ENCODE measurements around the gene GCNT1.
"Not testable (repeated sequence)": the region's sequence is repeated elsewhere in the genome, so short reads cannot be mapped to it uniquely, and the experiment has no call there.

Gene GCNT1

GRCh38 chr9:76474419-76474818 is 15.4 kb downstream of the GCNT1 start:
- H3F3A ChIP-seq (ENCODE audit: control insufficient read depth, insufficient read depth) = peaks cover 24% of the 10 kb centered on the region
- H3K4me3 ChIP-seq (ENCODE audit: low read length) = no peak overlapping the region
- TF ChIP-seq EZH2phosphoT487 (IDR thresholded peaks at IDR 0.05; ENCODE audit: borderline replicate concordance, low read length) = no peak
- TF ChIP-seq, protein P1, sequence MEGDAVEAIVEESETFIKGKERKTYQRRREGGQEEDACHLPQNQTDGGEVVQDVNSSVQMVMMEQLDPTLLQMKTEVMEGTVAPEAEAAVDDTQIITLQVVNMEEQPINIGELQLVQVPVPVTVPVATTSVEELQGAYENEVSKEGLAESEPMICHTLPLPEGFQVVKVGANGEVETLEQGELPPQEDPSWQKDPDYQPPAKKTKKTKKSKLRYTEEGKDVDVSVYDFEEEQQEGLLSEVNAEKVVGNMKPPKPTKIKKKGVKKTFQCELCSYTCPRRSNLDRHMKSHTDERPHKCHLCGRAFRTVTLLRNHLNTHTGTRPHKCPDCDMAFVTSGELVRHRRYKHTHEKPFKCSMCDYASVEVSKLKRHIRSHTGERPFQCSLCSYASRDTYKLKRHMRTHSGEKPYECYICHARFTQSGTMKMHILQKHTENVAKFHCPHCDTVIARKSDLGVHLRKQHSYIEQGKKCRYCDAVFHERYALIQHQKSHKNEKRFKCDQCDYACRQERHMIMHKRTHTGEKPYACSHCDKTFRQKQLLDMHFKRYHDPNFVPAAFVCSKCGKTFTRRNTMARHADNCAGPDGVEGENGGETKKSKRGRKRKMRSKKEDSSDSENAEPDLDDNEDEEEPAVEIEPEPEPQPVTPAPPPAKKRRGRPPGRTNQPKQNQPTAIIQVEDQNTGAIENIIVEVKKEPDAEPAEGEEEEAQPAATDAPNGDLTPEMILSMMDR (IDR thresholded peaks at IDR 0.05; ENCODE audit: low read depth, low read length, poor library complexity, severe bottlenecking) = no peak
- H3K36me3 ChIP-seq (ENCODE audit: control insufficient read depth, low read length) = peaks cover 43% of the 10 kb centered on the region
- H3K27me3 ChIP-seq (ENCODE audit: control insufficient read depth, low read length) = no peaks in the 10 kb centered on the region
- H3K4me2 ChIP-seq (ENCODE audit: low read length) = peak overlapping the region; percentile 92
- H4K20me1 ChIP-seq (ENCODE audit: control insufficient read depth, insufficient read depth, low read depth, low read length) = no peaks in the 10 kb centered on the region
- H3K27ac ChIP-seq (ENCODE audit: low read depth, low read length) = no peak overlapping the region
- H3K9me2 ChIP-seq (replicated peaks; ENCODE audit: control insufficient read depth, low read length) = no peaks in the 10 kb centered on the region
- peaks cover 12% of the 10 kb centered on the region for H3K9me3 ChIP-seq (ENCODE audit: control insufficient read depth, insufficient read depth, low read length)
- peaks cover 71% of the 10 kb centered on the region for H3K4me1 ChIP-seq (ENCODE audit: control insufficient read depth, low read length)
- H3K79me2 ChIP-seq (ENCODE audit: control insufficient read depth, low read length) = peaks cover 75% of the 10 kb centered on the region

GRCh38 chr9:76475686-76476085 is 16.7 kb downstream of the GCNT1 start:
- Histone ChIP-seq H3K79me2 (ENCODE audit: control insufficient read depth, low read length) (peaks cover 72% of the 10 kb centered on the region), H3F3A (ENCODE audit: control insufficient read depth, insufficient read depth) (peaks cover 22% of the 10 kb centered on the region), H3K4me1 (ENCODE audit: control insufficient read depth, low read length) (peaks cover 58% of the 10 kb centered on the region), H3K9me2 (replicated peaks; ENCODE audit: control insufficient read depth, low read length) (no peaks in the 10 kb centered on the region), H3K36me3 (ENCODE audit: control insufficient read depth, low read length) (peaks cover 42% of the 10 kb centered on the region), H3K27me3 (ENCODE audit: control insufficient read depth, low read length) (no peaks in the 10 kb centered on the region), H4K20me1 (ENCODE audit: control insufficient read depth, insufficient read depth, low read depth, low read length) (no peaks in the 10 kb centered on the region), H3K27ac (ENCODE audit: low read depth, low read length) (no peak overlapping the region), H3K4me2 (ENCODE audit: low read length) (peak overlapping the region; percentile 15; the same call in 1 of the 2 replicates), H3K9me3 (ENCODE audit: control insufficient read depth, insufficient read depth, low read length) (peaks cover 12% of the 10 kb centered on the region), H3K4me3 (ENCODE audit: low read length) (no peak overlapping the region)
- no peak for TF ChIP-seq EZH2phosphoT487 (IDR thresholded peaks at IDR 0.05; ENCODE audit: borderline replicate concordance, low read length)
- TF ChIP-seq, protein P1 (IDR thresholded peaks at IDR 0.05; ENCODE audit: low read depth, low read length, poor library complexity, severe bottlenecking) = no peak

GRCh38 chr9:76477818-76478217 is 18.8 kb downstream of the GCNT1 start:
- H3K79me2 ChIP-seq (ENCODE audit: control insufficient read depth, low read length) = peaks cover 70% of the 10 kb centered on the region
- H3K4me2 ChIP-seq (ENCODE audit: low read length); H3K27ac ChIP-seq (ENCODE audit: low read depth, low read length); H3K27me3 ChIP-seq (ENCODE audit: control insufficient read depth, low read length); H4K20me1 ChIP-seq (ENCODE audit: control insufficient read depth, insufficient read depth, low read depth, low read length); H3F3A ChIP-seq (ENCODE audit: control insufficient read depth, insufficient read depth); H3K9me2 ChIP-seq (replicated peaks; ENCODE audit: control insufficient read depth, low read length); H3K4me3 ChIP-seq (ENCODE audit: low read length): not testable (repeated sequence)
- peaks cover 39% of the 10 kb centered on the region for H3K36me3 ChIP-seq (ENCODE audit: control insufficient read depth, low read length)
- peaks cover 44% of the 10 kb centered on the region for H3K4me1 ChIP-seq (ENCODE audit: control insufficient read depth, low read length)
- H3K9me3 ChIP-seq (ENCODE audit: control insufficient read depth, insufficient read depth, low read length) = peaks cover 12% of the 10 kb centered on the region

GRCh38 chr9:76478226-76478625 is 19.2 kb downstream of the GCNT1 start:
- H3K4me3 ChIP-seq (ENCODE audit: low read length) = no peak overlapping the region
- H3K27ac ChIP-seq (ENCODE audit: low read depth, low read length) = no peak overlapping the region
- no peaks in the 10 kb centered on the region for H3K27me3 ChIP-seq (ENCODE audit: control insufficient read depth, low read length)
- H3K36me3 ChIP-seq (ENCODE audit: control insufficient read depth, low read length) = peaks cover 35% of the 10 kb centered on the region
- H3K4me1 ChIP-seq (ENCODE audit: control insufficient read depth, low read length) = peaks cover 39% of the 10 kb centered on the region
- peaks cover 68% of the 10 kb centered on the region for H3K79me2 ChIP-seq (ENCODE audit: control insufficient read depth, low read length)
- no peak overlapping the region for H3K4me2 ChIP-seq (ENCODE audit: low read length)
- H3K9me3 ChIP-seq (ENCODE audit: control insufficient read depth, insufficient read depth, low read length) = peaks cover 12% of the 10 kb centered on the region
- H3K9me2 ChIP-seq (replicated peaks; ENCODE audit: control insufficient read depth, low read length) = no peaks in the 10 kb centered on the region
- H3F3A ChIP-seq (ENCODE audit: control insufficient read depth, insufficient read depth) = peaks cover 3% of the 10 kb centered on the region
- no peak for TF ChIP-seq EZH2phosphoT487 (IDR thresholded peaks at IDR 0.05; ENCODE audit: borderline replicate concordance, low read length)
- TF ChIP-seq, protein P1 (IDR thresholded peaks at IDR 0.05; ENCODE audit: low read depth, low read length, poor library complexity, severe bottlenecking) = no peak
- no peaks in the 10 kb centered on the region for H4K20me1 ChIP-seq (ENCODE audit: control insufficient read depth, insufficient read depth, low read depth, low read length)

- H3K27ac ChIP-seq (ENCODE audit: low read depth, low read length); H3K9me2 ChIP-seq (replicated peaks; ENCODE audit: control insufficient read depth, low read length); H3F3A ChIP-seq (ENCODE audit: control insufficient read depth, insufficient read depth); H3K4me2 ChIP-seq (ENCODE audit: low read length); H4K20me1 ChIP-seq (ENCODE audit: control insufficient read depth, insufficient read depth, low read depth, low read length); H3K27me3 ChIP-seq (ENCODE audit: control insufficient read depth, low read length); H3K4me3 ChIP-seq (ENCODE audit: low read length): not testable (repeated sequence)
- H3K79me2 ChIP-seq (ENCODE audit: control insufficient read depth, low read length) = peaks cover 68% of the 10 kb centered on the region
- peaks cover 28% of the 10 kb centered on the region for H3K36me3 ChIP-seq (ENCODE audit: control insufficient read depth, low read length)
- H3K9me3 ChIP-seq (ENCODE audit: control insufficient read depth, insufficient read depth, low read length) = peaks cover 12% of the 10 kb centered on the region
- H3K4me1 ChIP-seq (ENCODE audit: control insufficient read depth, low read length) = peaks cover 28% of the 10 kb centered on the region
These were observed 20.4 kb downstream of the GCNT1 start for GRCh38 chr9:76479337-76479736.

Data from DOHH2 (cell line).